Measurements from ENCODE around the gene CHST4.

DNA sequence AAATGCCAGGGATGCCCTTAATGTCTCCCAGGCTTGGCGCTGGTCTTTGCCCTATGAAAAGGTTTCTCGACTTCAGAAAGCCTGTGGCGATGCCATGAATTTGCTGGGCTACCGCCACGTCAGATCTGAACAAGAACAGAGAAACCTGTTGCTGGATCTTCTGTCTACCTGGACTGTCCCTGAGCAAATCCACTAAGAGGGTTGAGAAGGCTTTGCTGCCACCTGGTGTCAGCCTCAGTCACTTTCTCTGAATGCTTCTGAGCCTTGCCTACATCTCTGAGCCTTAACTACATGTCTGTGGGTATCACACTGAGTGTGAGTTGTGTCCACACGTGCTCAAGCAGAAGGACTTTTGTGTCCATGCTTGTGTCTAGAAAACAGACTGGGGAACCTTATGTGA is 11.4 kb downstream of the CHST4 start:
- TF ChIP-seq, protein P1, sequence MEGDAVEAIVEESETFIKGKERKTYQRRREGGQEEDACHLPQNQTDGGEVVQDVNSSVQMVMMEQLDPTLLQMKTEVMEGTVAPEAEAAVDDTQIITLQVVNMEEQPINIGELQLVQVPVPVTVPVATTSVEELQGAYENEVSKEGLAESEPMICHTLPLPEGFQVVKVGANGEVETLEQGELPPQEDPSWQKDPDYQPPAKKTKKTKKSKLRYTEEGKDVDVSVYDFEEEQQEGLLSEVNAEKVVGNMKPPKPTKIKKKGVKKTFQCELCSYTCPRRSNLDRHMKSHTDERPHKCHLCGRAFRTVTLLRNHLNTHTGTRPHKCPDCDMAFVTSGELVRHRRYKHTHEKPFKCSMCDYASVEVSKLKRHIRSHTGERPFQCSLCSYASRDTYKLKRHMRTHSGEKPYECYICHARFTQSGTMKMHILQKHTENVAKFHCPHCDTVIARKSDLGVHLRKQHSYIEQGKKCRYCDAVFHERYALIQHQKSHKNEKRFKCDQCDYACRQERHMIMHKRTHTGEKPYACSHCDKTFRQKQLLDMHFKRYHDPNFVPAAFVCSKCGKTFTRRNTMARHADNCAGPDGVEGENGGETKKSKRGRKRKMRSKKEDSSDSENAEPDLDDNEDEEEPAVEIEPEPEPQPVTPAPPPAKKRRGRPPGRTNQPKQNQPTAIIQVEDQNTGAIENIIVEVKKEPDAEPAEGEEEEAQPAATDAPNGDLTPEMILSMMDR (IDR thresholded peaks at IDR 0.05) = peak in 2 of 3 donors; percentile 41 to 43
- TF ChIP-seq POLR2A (IDR thresholded peaks at IDR 0.05) = no peak

Measured in breast epithelium (tissue), 3 donors.